Stimulated activated naive B cell treated with anti-CD40 and anti-IgM and Interleukin-4, amounts not matched to agents 10 μg/mL and 1 μg/mL and 100 μg/mL, for 72 hours (primary cell): ENCODE measurements around the gene DBN1.
A peak's percentile ranks its signal among the peaks of the same experiment; 100 is the strongest.

Source experiments
- ATAC-seq, 2 donors: fragments of 150-1000 bp; cut with Tn5 transposase; replicated peaks; 2 replicates each; pipeline ENCODE4 v1.10.0; 2021; ENCODE audit warnings: moderate library complexity in 1 of 2
- DNase-seq: peaks from one replicate; pipeline ENCODE4 v3.0.0; 2021
- H3K27ac Mint-ChIP-seq: one replicate; pipeline ENCODE4 v1.8.0; 2022; ENCODE audit warnings: mild to moderate bottlenecking, mixed read lengths
- H3K27me3 Mint-ChIP-seq, 2 donors: one replicate each; pipeline ENCODE4 v1.8.0; 2022; ENCODE audit warnings: mixed read lengths in 2 of 2
- H3K36me3 Mint-ChIP-seq, 2 donors: one replicate each; pipeline ENCODE4 v1.8.0; 2022; ENCODE audit warnings: mixed read lengths in 2 of 2, mild to moderate bottlenecking in 1 of 2
- H3K4me1 Mint-ChIP-seq, 2 donors: one replicate each; pipeline ENCODE4 v1.8.0; 2022; ENCODE audit warnings: mixed read lengths in 2 of 2, mild to moderate bottlenecking in 1 of 2
- H3K4me3 Mint-ChIP-seq, 2 donors: one replicate each; pipeline ENCODE4 v1.8.0; 2022; ENCODE audit warnings: mild to moderate bottlenecking in 2 of 2, mixed read lengths in 2 of 2, moderate library complexity in 1 of 2
- H3K9me3 Mint-ChIP-seq, 2 donors: one replicate each; pipeline ENCODE4 v1.8.0; 2022; ENCODE audit warnings: mixed read lengths in 2 of 2, mild to moderate bottlenecking in 1 of 2

Gene DBN1

DNA sequence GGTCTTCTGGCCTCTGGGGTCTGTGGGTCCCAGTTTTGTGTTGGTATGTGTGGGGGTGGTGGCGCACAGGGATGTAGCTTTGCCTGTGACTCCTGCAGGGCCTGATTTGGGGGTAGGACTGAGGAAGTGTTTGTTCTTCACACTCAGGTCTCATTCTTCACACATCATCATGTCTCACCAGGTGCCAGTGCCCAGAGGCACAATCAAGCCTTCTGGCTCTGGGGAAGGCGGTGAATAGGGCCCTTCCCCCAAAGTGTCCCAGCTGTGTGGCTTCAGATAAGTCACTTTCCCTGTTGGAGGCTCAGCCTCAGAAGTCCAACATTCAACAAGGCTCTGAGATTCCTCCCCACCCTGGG lies 5.1 kb downstream of the DBN1 start:
- Mint-ChIP-seq H3K27me3 (no peaks in the 10 kb centered on the region), H3K4me3 (no peak overlapping the region), H3K36me3 (no peaks in the 10 kb centered on the region), H3K9me3 (no peaks in the 10 kb centered on the region), H3K27ac (no peak overlapping the region), H3K4me1 (peaks cover 0 to 4% of the 10 kb centered on the region in 2 donors)
- DNase-seq (no peak), ATAC-seq (no peak)

DNA sequence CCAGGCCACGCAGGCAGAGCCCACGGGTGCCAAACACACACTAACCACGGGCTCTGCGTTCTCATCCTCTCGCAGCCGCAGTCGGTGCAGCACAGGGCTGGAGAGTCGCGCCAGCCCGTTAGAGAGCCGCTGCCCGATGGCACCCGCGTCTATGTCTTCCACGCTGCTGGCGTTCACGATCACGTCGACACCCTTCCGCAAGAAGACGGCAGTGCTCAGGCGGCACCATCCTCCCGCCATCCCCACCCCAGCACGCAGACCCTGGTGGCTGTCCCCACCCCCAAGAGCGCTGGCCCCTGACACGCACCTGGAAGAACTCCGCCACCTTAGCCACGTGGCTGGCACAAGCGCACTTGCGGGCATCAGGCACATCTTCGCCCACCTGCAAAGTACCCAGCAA lies 6.0 kb downstream of the DBN1 start:
- no peak overlapping the region for H3K27ac Mint-ChIP-seq
- H3K27me3 Mint-ChIP-seq: no peaks in the 10 kb centered on the region

DNA sequence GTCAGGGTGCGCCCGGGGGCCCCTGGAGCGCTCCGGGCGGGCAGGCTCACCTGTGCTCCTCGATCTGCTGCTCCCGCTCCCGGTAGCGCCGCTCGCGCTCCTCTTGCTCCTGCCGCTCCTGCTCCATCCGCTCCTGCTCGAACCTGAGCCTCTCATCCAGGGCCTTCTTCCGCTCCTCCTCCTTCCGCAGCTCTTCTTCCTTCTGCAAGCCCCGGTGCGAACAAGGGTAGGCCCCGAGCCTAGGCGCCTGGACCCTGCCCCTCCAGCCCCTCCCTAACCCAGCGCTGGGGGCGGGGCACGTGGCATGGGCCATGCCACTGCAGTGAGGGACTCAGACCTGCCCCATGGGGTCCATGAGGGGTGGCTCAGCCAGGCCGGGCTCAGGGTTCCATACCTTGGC lies 6.6 kb downstream of the DBN1 start:
- H3K4me3 Mint-ChIP-seq: no peak overlapping the region
- DNase-seq (no peak), ATAC-seq (no peak)
- no peaks in the 10 kb centered on the region for H3K9me3 Mint-ChIP-seq
- no peaks in the 10 kb centered on the region for H3K27me3 Mint-ChIP-seq
- no peaks in the 10 kb centered on the region for H3K36me3 Mint-ChIP-seq
- peaks cover 7 to 12% of the 10 kb centered on the region in 2 donors for H3K4me1 Mint-ChIP-seq
- H3K27ac Mint-ChIP-seq: peak overlapping the region; percentile 25

More for the DNA sequence above, 6.0 kb downstream of the DBN1 start:
- ATAC-seq (no peak), DNase-seq (no peak)
- Mint-ChIP-seq H3K9me3 (no peaks in the 10 kb centered on the region), H3K36me3 (no peaks in the 10 kb centered on the region), H3K4me1 (peaks cover 4 to 6% of the 10 kb centered on the region in 2 donors), H3K4me3 (no peak overlapping the region)

DNA sequence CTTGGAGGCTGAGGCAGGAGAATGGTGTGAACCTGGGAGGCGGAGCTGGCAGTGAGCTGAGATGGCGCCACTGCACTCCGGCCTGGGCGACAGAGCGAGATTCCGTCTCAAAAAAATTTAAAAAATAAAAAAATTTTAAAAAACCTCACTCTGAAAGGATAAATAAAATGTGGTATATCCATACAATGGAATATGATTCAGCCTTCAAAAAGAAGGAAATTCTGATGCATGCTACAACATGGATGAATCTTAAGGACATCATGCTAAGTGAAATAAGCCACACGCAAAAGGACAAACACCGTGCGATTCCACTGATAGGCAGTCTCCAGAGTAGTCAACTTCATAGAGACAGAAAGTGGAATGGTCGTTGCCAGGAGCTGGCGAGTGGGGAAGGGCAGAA lies 8.4 kb downstream of the DBN1 start:
- peaks cover 9 to 17% of the 10 kb centered on the region in 2 donors for H3K4me1 Mint-ChIP-seq
- H3K4me3 Mint-ChIP-seq: no peak overlapping the region
- peaks cover 4 to 6% of the 10 kb centered on the region in 2 donors for H3K27me3 Mint-ChIP-seq
- no peaks in the 10 kb centered on the region for H3K36me3 Mint-ChIP-seq
- no peak for ATAC-seq
- H3K9me3 Mint-ChIP-seq: no peaks in the 10 kb centered on the region
- H3K27ac Mint-ChIP-seq: no peak overlapping the region
- DNase-seq: no peak

DNA sequence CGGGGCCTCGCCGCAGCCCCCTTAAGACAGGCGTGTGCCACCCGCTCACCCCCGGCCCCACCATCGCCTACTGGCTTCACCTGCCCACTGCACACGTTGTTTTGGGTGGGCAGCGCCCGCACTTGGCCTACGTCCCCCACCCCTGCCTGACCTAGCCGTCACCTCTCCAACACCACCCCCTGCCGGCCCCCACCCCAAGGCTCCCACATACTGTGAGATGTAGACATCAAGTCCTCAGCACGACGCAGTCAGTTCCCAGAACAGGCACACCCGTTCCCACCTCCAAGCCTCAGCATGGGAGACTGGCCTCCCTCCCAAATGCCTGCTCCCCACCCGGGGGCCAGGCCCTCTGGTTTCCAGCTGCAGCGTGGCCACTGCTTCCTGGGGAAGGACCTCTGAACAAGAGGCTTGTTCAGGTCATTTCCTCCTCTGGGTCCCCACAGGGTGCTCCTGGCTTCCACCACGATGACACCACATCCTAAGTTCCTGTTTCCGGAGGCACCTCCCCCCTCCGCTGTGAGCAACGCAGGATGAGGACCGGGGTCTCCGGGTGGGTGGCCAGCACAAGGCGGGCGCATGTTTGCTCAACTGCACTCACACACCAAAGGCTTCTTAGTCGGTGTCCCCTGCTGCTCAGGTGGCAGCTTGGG lies 11.3 kb downstream of the DBN1 start:
- H3K9me3 Mint-ChIP-seq: no peaks in the 10 kb centered on the region
- no peaks in the 10 kb centered on the region for H3K36me3 Mint-ChIP-seq
- H3K27me3 Mint-ChIP-seq: peaks cover 4 to 6% of the 10 kb centered on the region in 2 donors
- ATAC-seq: no peak
- H3K4me3 Mint-ChIP-seq: peak overlapping the region; percentile 49 to 65
- peaks cover 11 to 21% of the 10 kb centered on the region in 2 donors for H3K4me1 Mint-ChIP-seq
- no peak for DNase-seq
- H3K27ac Mint-ChIP-seq: peak overlapping the region; percentile 84

DNA sequence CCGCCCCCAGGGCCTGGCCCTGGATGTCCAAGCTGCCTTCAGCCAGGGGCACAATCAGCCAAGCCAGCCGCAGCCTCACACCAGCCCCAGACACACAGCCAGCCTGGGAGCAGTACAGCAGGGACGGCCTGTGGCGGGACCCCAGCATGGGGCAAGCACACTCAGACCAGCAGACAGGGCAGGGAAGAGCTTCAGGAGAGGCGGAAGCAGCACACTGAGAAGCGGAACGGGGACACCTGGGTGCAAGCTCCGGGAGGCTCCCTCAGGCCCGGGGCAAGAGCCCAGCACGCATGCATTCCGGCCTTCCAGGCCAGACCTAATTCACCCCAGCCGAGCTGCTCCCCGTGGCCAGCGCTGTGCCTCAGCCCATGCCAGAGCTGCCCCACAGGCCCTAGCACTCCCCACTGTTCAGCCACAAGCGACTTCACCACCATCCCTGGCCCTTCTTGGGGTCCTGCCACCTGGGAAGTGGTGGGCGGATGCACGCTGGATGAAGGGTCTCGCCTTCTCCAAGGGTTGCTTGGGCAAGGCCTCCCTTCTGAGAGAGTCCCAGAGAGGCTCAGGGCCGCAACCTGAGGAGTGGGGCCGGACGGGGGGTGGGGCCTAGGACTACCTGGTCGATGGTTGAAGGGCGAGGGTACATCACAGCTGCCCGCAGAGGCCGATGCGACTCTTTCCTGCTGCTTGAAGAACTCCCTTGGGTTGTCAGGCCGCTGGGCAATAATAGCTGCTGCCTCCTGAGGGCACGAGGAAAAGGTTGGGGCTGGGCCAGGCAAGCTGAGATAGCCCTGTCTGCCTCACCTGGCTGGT lies 13.4 kb downstream of the DBN1 start:
- no peak overlapping the region for H3K4me3 Mint-ChIP-seq
- H3K36me3 Mint-ChIP-seq: peaks cover 0 to 1% of the 10 kb centered on the region in 2 donors
- peaks cover 14 to 34% of the 10 kb centered on the region in 2 donors for H3K4me1 Mint-ChIP-seq
- DNase-seq (no peak), ATAC-seq (no peak)
- no peaks in the 10 kb centered on the region for H3K9me3 Mint-ChIP-seq
- H3K27me3 Mint-ChIP-seq: peaks cover 4 to 6% of the 10 kb centered on the region in 2 donors
- H3K27ac Mint-ChIP-seq: peak overlapping the region; percentile 37

DNA sequence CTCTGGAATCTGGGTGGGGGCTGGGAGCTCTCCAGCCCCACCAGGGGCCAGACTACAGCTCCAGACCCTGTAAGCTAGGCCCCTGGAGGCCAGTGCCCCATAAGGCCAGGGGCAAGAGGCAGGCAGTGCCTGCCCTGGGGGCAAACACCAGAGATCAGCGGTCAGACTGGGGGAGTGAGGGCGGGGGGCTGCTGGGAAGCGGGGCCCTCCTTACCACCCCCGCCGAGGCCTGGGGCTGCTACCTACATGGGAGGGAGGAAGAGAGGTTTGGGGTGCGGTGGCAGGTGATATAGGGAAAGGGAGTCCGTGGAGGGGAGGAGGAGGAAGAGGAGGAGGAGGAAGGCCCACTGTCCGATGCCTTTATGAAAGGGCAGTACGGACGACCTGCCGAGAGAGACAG lies 14.1 kb downstream of the DBN1 start:
- peaks cover 14 to 34% of the 10 kb centered on the region in 2 donors for H3K4me1 Mint-ChIP-seq
- peaks cover 0 to 1% of the 10 kb centered on the region in 2 donors for H3K36me3 Mint-ChIP-seq
- peaks cover 4 to 6% of the 10 kb centered on the region in 2 donors for H3K27me3 Mint-ChIP-seq
- H3K9me3 Mint-ChIP-seq: no peaks in the 10 kb centered on the region
- H3K27ac Mint-ChIP-seq: no peak overlapping the region
- no peak overlapping the region for H3K4me3 Mint-ChIP-seq
- ATAC-seq: no peak
- no peak for DNase-seq

DNA sequence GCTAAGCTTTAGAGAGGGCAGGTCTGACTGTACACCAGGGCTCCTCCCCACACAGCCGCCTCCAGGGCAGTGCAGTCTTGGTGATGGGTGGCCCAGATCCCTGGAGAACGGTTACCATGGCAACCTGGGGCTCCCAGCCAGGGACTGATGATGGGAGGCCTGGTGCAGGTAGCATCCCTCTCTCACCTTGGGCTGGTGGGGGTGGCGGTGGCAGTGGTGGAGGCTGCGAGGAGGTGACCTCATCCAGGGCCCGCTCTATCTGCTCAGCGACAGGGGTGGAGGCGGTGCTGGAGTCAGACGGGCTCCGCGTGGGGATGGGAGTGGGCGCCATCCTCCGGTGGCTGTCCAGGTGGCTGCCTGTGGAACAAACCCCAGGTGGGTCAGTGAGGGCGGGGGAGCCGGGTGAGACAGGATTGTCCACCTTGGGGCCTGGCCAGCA lies 14.5 kb downstream of the DBN1 start:
- no peak overlapping the region for H3K27ac Mint-ChIP-seq
- peaks cover 4 to 6% of the 10 kb centered on the region in 2 donors for H3K27me3 Mint-ChIP-seq
- no peaks in the 10 kb centered on the region for H3K9me3 Mint-ChIP-seq
- ATAC-seq: no peak
- DNase-seq: no peak
- H3K36me3 Mint-ChIP-seq: peaks cover 0 to 1% of the 10 kb centered on the region in 2 donors
- no peak overlapping the region for H3K4me3 Mint-ChIP-seq
- H3K4me1 Mint-ChIP-seq: peaks cover 15 to 38% of the 10 kb centered on the region in 2 donors

DNA sequence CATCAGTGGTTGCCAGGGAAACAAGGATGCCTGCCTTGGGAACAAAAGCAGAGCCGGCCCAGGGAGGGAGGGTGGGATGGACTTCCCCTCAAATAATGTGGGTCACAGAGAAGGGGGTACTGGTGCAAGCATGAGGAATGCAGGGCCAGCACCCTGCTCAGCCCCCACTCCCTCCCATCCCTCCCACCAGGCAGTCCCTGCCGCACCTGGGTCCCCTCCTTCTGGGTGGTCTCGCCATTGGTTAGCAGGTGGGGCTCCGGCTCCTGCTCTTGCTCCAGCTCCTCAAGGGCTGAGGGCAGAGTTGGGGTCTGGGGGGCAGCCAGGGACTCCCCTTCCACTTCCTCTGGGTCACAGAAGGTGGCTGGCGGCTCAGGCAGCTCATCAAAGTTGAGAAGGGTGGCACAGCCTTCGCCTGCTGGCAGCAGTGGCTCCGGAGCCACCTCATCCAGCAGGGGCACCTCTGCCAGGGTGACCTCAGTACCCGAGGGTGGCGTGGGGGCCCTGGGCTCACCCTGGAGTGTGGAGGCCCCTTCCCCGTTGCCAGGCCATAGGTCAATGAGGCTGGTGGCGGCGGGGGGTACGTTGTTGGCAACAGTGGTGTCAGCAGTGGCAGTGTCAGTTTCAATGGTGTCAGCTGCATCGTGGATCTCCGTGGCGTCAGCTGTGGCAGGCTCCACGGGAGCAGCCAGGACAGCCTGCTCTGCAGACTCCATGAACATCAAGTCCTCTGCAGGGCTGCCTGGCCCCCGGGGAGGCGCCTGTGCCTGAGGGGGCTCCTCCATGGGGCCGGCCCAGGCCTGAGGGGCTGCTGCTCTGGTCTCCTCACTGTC lies 15.4 kb downstream of the DBN1 start:
- Mint-ChIP-seq H3K27me3 (peaks cover 4 to 6% of the 10 kb centered on the region in 2 donors), H3K9me3 (no peaks in the 10 kb centered on the region), H3K4me1 (peaks cover 24 to 46% of the 10 kb centered on the region in 2 donors), H3K27ac (no peak overlapping the region), H3K4me3 (no peak overlapping the region), H3K36me3 (peaks cover 0 to 1% of the 10 kb centered on the region in 2 donors)
- ATAC-seq: no peak
- DNase-seq: no peak

DNA sequence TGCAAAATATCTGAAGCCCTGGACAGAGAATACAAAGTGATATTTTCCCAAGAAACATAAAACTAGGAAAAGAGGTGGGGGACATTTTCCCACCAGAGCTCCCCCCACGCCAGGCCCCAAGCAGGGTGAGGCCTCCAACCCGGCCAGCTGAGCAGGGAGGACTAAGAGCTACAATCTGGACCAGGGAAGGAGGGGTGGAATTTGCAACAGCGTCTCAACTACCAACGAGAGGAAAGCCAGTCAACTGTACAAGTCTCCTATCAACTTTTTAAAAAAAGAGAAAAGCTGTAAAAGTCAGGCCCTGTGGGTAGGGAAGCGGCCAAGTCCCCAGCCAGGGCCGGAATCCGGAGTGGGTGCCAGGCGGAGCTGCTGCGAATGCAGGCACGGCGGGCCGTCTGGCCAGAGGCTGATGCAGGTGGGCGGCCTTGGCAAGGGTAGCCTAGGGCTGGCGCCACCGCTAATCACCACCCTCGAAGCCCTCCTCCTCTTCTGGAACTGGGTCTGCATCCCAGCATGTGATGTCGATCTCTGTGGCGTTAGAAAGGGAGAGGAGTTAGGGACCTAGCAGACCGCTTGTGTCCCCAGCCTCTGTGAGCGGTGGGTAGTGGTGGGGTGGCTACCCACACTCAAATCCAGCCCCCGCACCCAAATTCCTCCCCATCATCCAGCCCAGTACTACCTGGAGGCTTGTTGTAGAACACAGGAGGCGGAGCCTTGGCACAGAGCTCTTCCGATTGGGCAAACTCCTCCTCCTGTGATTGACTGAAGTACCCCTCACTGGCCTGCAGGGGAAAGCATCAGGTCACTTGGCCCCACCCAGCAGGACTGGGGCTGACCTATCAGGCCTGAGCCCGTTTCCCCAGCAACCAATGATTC lies 16.2 kb downstream of the DBN1 start:
- Mint-ChIP-seq H3K9me3 (no peaks in the 10 kb centered on the region), H3K27me3 (peaks cover 4 to 6% of the 10 kb centered on the region in 2 donors), H3K36me3 (peaks cover 0 to 1% of the 10 kb centered on the region in 2 donors), H3K4me3 (no peak overlapping the region), H3K4me1 (peaks cover 26 to 46% of the 10 kb centered on the region in 2 donors), H3K27ac (no peak overlapping the region)
- ATAC-seq (peak; percentile 20 to 24), DNase-seq (peak; percentile 66)

DNA sequence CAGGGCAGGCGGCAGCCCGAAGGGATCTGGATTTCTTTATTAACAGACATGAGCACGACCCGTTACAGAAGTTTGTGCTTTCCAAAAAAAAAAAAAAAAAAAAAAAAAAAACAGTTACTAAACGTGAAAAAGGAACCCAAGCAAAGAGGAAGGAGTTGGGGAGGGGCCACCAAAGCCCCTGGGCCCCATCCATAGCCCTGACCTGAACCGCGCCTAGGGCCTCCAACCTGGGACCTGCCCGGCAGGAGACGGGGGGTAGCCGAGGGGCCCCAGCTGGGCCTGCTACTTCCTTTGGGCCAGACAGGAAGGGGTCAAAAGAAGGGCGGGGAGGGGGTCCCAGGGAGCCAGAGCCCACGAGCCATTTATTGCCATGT lies 16.9 kb downstream of the DBN1 start:
- Mint-ChIP-seq H3K9me3 (no peaks in the 10 kb centered on the region), H3K27ac (no peak overlapping the region), H3K4me3 (peak overlapping the region; percentile 83 to 86), H3K4me1 (peaks cover 22 to 45% of the 10 kb centered on the region in 2 donors), H3K36me3 (peaks cover 0 to 1% of the 10 kb centered on the region in 2 donors), H3K27me3 (peaks cover 4% of the 10 kb centered on the region in 2 donors)
- no peak for DNase-seq
- ATAC-seq: no peak

DNA sequence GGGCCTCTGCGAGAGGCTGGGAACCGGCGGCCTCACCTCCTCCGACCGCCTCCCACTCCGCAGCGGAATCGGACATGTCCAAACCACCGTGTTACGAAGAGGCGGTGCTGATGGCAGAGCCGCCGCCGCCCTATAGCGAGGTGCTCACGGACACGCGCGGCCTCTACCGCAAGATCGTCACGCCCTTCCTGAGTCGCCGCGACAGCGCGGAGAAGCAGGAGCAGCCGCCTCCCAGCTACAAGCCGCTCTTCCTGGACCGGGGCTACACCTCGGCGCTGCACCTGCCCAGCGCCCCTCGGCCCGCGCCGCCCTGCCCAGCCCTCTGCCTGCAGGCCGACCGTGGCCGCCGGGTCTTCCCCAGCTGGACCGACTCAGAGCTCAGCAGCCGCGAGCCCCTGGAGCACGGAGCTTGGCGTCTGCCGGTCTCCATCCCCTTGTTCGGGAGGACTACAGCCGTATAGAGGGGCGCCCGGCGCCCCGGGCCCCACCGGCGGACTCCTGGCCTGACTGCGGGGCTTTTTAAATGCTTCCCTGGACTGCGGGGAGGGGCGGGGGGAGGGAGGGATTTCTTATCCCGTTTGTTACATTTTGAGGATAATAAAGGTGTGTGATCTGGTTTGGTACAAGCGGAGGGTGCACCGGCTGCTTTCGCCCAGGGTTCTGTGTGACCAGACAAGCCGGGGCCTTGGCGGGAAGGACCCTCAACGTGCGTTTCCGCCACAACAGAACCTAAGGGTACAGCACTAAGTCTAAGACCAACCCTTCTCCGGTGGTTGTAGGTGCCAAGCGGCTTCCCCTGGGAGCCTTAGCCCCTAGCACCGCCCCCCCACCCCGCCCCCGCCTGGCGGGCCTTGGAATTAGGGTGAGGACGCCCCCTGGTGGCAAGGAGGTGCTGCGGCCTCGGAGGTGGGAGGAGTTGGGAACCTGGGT lies 17.5 kb downstream of the DBN1 start:
- H3K4me3 Mint-ChIP-seq: peak overlapping the region; percentile 83 to 86
- H3K27me3 Mint-ChIP-seq: no peaks in the 10 kb centered on the region
- ATAC-seq: peak; percentile 44 to 50
- H3K36me3 Mint-ChIP-seq: peaks cover under 1 to 3% of the 10 kb centered on the region in 2 donors
- peaks cover 19 to 44% of the 10 kb centered on the region in 2 donors for H3K4me1 Mint-ChIP-seq
- DNase-seq: peak; percentile 83
- H3K9me3 Mint-ChIP-seq: no peaks in the 10 kb centered on the region
- H3K27ac Mint-ChIP-seq: peak overlapping the region; percentile 82
